Thoracic aorta (tissue), 2 donors: Measurements from ENCODE around the gene ATP4A. TPM values are rescaled to one million over a fixed set of nuclear protein-coding genes. Genes with fewer than 3 reads are reported as not detected.
A peak's percentile ranks its signal among the peaks of the same experiment; 100 is the strongest.

Experiments
- ATAC-seq: fragments of 150-250 bp; one replicate; pipeline ENCODE4 v1.8.0; 2017; ENCODE audit warnings: low read depth; ENCODE audit not compliant: insufficient number of reproducible peaks, low FRiP score
- DNase-seq: peaks from one replicate; pipeline ENCODE4 v3.0.0-alpha.2; 2020; ENCODE audit warnings: low spot score
- H3K27ac ChIP-seq, 2 donors: fragments of 200-600 bp; sonication (generic); 1 replicate in 1 of 2; 2 replicates in 1 of 2; pipeline ENCODE4 v1.5.1; 2016; ENCODE audit warnings: mild to moderate bottlenecking in 2 of 2, moderate library complexity in 2 of 2
- H3K27me3 ChIP-seq: fragments of 200-600 bp; sonication (generic); replicated peaks from 2 replicates; pipeline ENCODE4 v1.6.0; 2016; ENCODE audit warnings: mild to moderate bottlenecking; ENCODE audit not compliant: insufficient read depth
- H3K36me3 ChIP-seq: fragments of 200-600 bp; sonication (generic); one replicate; pipeline ENCODE4 v1.5.1; 2016
- H3K4me1 ChIP-seq, 2 donors: fragments of 200-600 bp; sonication (generic); 1 replicate in 1 of 2; 2 replicates in 1 of 2; pipeline versions ENCODE4 v1.5.1 to v1.6.0; 2016; ENCODE audit warnings: low read depth in 2 of 2, mild to moderate bottlenecking in 1 of 2; ENCODE audit not compliant: control insufficient read depth in 1 of 2
- H3K4me3 ChIP-seq: fragments of 200-600 bp; sonication (generic); 2 replicates; pipeline ENCODE4 v1.5.1; 2016; ENCODE audit warnings: mild to moderate bottlenecking
- H3K9me3 ChIP-seq: fragments of 200-600 bp; sonication (generic); 2 replicates; pipeline ENCODE4 v1.5.1; 2016
- CTCF ChIP-seq: fragments of 200-600 bp; sonication (generic); IDR thresholded peaks from one replicate; pipeline ENCODE4 v1.5.1; 2019; ENCODE audit warnings: antibody characterized with exemption
- total RNA-seq, 2 donors: library from RNA; depleted of rRNA; stranded (reverse); fragments of >200 nt; gene quantifications; one replicate each; pipeline versions ENCODE4 v1.1.0 to v1.2.3, GENCODE V29; 2016

ATP4A gene
- total RNA-seq, 2 donors from 2014 or later = 0.35 TPM; not detected in 1

DNA sequence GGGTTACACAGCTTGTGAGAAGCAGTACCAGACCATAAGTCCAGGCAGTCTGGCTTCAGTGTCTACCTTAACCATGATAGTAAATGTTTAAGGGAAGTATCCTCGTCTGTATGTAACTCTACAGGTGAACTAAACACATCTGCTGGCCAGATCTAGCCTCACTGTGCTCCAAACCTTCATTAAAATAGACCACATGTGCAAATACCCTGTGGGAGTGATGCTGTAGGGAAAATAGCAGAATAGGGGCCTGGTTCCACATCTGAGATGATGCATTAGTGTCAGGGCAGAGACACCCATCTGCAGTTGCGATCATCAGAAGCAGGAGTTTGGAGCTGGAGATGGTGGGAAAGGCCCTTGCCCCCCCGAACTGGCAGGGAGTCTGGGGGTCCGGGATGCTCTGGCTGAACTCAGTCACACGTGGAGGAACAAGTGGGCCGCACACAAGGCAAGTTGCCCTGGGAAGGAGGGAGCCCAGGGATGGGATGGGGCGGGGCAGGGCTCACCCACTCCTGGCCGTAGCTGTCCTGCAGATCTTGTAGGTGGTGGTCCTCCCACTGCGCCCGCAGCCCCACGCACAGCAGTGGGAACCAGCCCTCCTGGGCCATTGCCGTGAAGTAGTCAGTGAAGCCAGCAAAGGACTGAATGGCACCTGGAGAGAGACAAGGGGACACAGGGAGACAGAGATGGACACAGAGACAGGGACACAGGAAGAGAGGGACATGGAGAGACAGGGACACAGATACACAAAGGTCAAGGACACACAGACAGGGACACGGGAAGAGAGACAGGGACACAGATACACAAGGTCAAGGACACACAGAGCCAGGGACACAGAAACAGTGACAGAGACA is 10.7 kb downstream of the ATP4A start:
- Histone ChIP-seq H3K4me1 (no peaks in the 10 kb centered on the region), H3K27ac (no peak overlapping the region), H3K36me3 (no peaks in the 10 kb centered on the region), H3K9me3 (no peaks in the 10 kb centered on the region), H3K27me3 (no peaks in the 10 kb centered on the region), H3K4me3 (no peak overlapping the region)
- no peak for TF ChIP-seq CTCF
- DNase-seq (no peak), ATAC-seq (no peak)

GRCh38 chr19:35551091-35551810 is 12.2 kb downstream of the ATP4A start:
- Histone ChIP-seq H3K27me3 (no peaks in the 10 kb centered on the region), H3K4me3 (no peak overlapping the region), H3K36me3 (no peaks in the 10 kb centered on the region), H3K4me1 (peaks cover 5 to 8% of the 10 kb centered on the region in 2 donors), H3K27ac (no peak overlapping the region), H3K9me3 (no peaks in the 10 kb centered on the region)
- no peak for TF ChIP-seq CTCF
- DNase-seq = no peak
- ATAC-seq = no peak

GRCh38 chr19:35549879-35550523 is 13.5 kb downstream of the ATP4A start:
- ATAC-seq (no peak), DNase-seq (no peak)
- no peaks in the 10 kb centered on the region for H3K9me3 ChIP-seq
- peaks cover 8 to 13% of the 10 kb centered on the region in 2 donors for H3K4me1 ChIP-seq
- no peak for TF ChIP-seq CTCF
- no peak overlapping the region for H3K4me3 ChIP-seq
- H3K27ac ChIP-seq = no peak overlapping the region
- H3K36me3 ChIP-seq = no peaks in the 10 kb centered on the region
- H3K27me3 ChIP-seq = no peaks in the 10 kb centered on the region

GRCh38 chr19:35549174-35549788 is 14.2 kb downstream of the ATP4A start:
- Histone ChIP-seq H3K4me3 (no peak overlapping the region), H3K9me3 (no peaks in the 10 kb centered on the region), H3K4me1 (peaks cover 8 to 20% of the 10 kb centered on the region in 2 donors), H3K36me3 (no peaks in the 10 kb centered on the region), H3K27ac (no peak overlapping the region), H3K27me3 (no peaks in the 10 kb centered on the region)
- peak; percentile 69 for TF ChIP-seq CTCF
- ATAC-seq (no peak), DNase-seq (no peak)
